Endothelial cell of umbilical vein (primary cell): Measurements from ENCODE around the gene TRPM3. TPM values are rescaled to one million over a fixed set of nuclear protein-coding genes. Genes with fewer than 3 reads are reported as not detected.

ENCODE experiments used
- BruUV-seq: library from RNA; stranded (reverse); fragments of 400-500 nt; replicated peaks from 2 replicates; lab custom pipeline; 2021; lab: Mats Ljungman, UMichigan
- CTCF ChIA-PET: fragments of 300-600, 350-600 bp; sonication (Branson Sonifier 250); formaldehyde crosslinking; loops from one replicate; lab custom pipeline; 2021; ENCODE audit warnings: antibody characterized with exemption, inconsistent platforms; lab: Charles Lee
- POLR2A ChIA-PET: fragments of 300-600, 350-600 bp; sonication (Branson Sonifier 250); formaldehyde crosslinking; loops from one replicate; lab custom pipeline; 2021; ENCODE audit warnings: antibody characterized with exemption, inconsistent platforms; lab: Charles Lee
- DNase-seq: peaks from one replicate; pipeline ENCODE4 v3.0.0-alpha.2; 2011; ENCODE audit warnings: low read depth, low spot score
- FAIRE-seq: peaks from 2 replicates; lab custom pipeline; 2011; peaks lifted over from hg19 to GRCh38; lab: Jason Lieb, UNC
- H2AFZ ChIP-seq: 2 replicates; pipeline ENCODE4 v1.6.0; 2012; ENCODE audit warnings: low read depth, low read length, control low read depth, inconsistent platforms
- H3K27ac ChIP-seq: 2 replicates; pipeline ENCODE4 v1.5.1; 2011; ENCODE audit warnings: low read depth, mild to moderate bottlenecking, control low read depth, low read length, moderate library complexity; ENCODE audit not compliant: insufficient read depth
- H3K27me3 ChIP-seq, 2 experiments: 2 replicates each; pipeline versions ENCODE4 v1.6.0 to v1.6.1; 2011; ENCODE audit warnings: low read length in 2 of 2, mixed read lengths in 1 of 2; ENCODE audit not compliant: control insufficient read depth in 2 of 2, insufficient read depth in 2 of 2
- H3K36me3 ChIP-seq, 2 experiments: 2 replicates in 1 of 2; 3 replicates in 1 of 2; pipeline ENCODE4 v1.5.1; 2011; ENCODE audit warnings: low read length in 2 of 2, mild to moderate bottlenecking in 1 of 2, moderate library complexity in 1 of 2; ENCODE audit not compliant: control insufficient read depth in 2 of 2, insufficient read depth in 2 of 2; ENCODE audit errors: extremely low read depth in 1 of 2
- H3K4me1 ChIP-seq: 3 replicates; pipeline ENCODE4 v1.5.1; 2011; ENCODE audit warnings: mild to moderate bottlenecking, low read length; ENCODE audit not compliant: control insufficient read depth, insufficient read depth; ENCODE audit errors: extremely low read depth
- H3K4me2 ChIP-seq: 2 replicates; pipeline ENCODE4 v1.6.1; 2011; ENCODE audit warnings: low read length, control low read depth, mixed read lengths; ENCODE audit not compliant: insufficient read depth
- H3K4me3 ChIP-seq, 3 experiments: fragments of 200-600 bp in 1 of 3; sonication (generic), shearing (Covaris generic) in 1 of 3; replicated peaks in 1 of 3; 2 replicates each; pipeline ENCODE4 v1.5.1; 2011 to 2016; ENCODE audit warnings: control low read depth in 3 of 3, low read length in 3 of 3, mild to moderate bottlenecking in 2 of 3, inconsistent platforms in 1 of 3, low read depth in 1 of 3, moderate library complexity in 1 of 3; ENCODE audit not compliant: insufficient read depth in 1 of 3
- H3K79me2 ChIP-seq: 2 replicates; pipeline ENCODE4 v1.6.0; 2012; ENCODE audit warnings: low read length, inconsistent platforms; ENCODE audit not compliant: control insufficient read depth, insufficient read depth
- H3K9ac ChIP-seq: replicated peaks from 2 replicates; pipeline ENCODE3; 2011; ENCODE audit warnings: low read length, control low read depth; ENCODE audit not compliant: insufficient read depth; ENCODE audit errors: extremely low read depth
- H3K9me1 ChIP-seq: replicated peaks from 3 replicates; pipeline ENCODE4 v1.6.0; 2011; ENCODE audit warnings: mild to moderate bottlenecking, low read length; ENCODE audit not compliant: control insufficient read depth, insufficient read depth; ENCODE audit errors: extremely low read depth
- H3K9me3 ChIP-seq: replicated peaks from 2 replicates; pipeline ENCODE4 v1.5.1; 2012; ENCODE audit warnings: low read length, inconsistent platforms; ENCODE audit not compliant: control insufficient read depth, insufficient read depth
- H4K20me1 ChIP-seq: replicated peaks from 2 replicates; pipeline ENCODE3; 2011; ENCODE audit warnings: mild to moderate bottlenecking, low read length; ENCODE audit not compliant: control insufficient read depth, insufficient read depth; ENCODE audit errors: extremely low read depth
- CTCF ChIP-seq, 2 donors: IDR thresholded peaks; 1 replicate in 1 of 2; 2 replicates in 1 of 2; pipeline ENCODE4 v1.5.1; 2011; ENCODE audit warnings: low read length in 2 of 2, mild to moderate bottlenecking in 2 of 2, moderate library complexity in 2 of 2, control low read depth in 1 of 2, inconsistent platforms in 1 of 2, low read depth in 1 of 2; ENCODE audit not compliant: insufficient read depth in 1 of 2; ENCODE audit errors: extremely low read depth in 1 of 2
- EZH2 ChIP-seq: IDR thresholded peaks from 2 replicates; pipeline ENCODE4 v1.6.1; 2012; ENCODE audit warnings: borderline replicate concordance, low read depth, mild to moderate bottlenecking, moderate library complexity, low read length, inconsistent platforms; ENCODE audit not compliant: severe bottlenecking
- FOS ChIP-seq: IDR thresholded peaks from 2 replicates; pipeline ENCODE4 v1.6.1; 2011; ENCODE audit warnings: mild to moderate bottlenecking, low read length, moderate library complexity, borderline replicate concordance; ENCODE audit not compliant: insufficient read depth
- GATA2 ChIP-seq: IDR thresholded peaks from 2 replicates; pipeline ENCODE4 v1.7.0; 2011; ENCODE audit warnings: low read depth, mild to moderate bottlenecking, moderate library complexity, mixed read lengths, low read length; ENCODE audit not compliant: insufficient read length, insufficient read depth
- JUN ChIP-seq: IDR thresholded peaks from 2 replicates; pipeline ENCODE4 v1.6.1; 2011; ENCODE audit warnings: borderline replicate concordance, low read depth; ENCODE audit not compliant: insufficient read length, insufficient read depth
- MAX ChIP-seq: IDR thresholded peaks from 2 replicates; pipeline ENCODE4 v1.6.1; 2011; ENCODE audit not compliant: insufficient read depth, insufficient read length
- MYC ChIP-seq: IDR thresholded peaks from one replicate; pipeline ENCODE4 v1.6.1; 2011; ENCODE audit warnings: mild to moderate bottlenecking, low read depth, low read length
- POLR2A ChIP-seq: IDR thresholded peaks from 2 replicates; pipeline ENCODE4 v1.6.1; 2012; ENCODE audit warnings: low read depth, mild to moderate bottlenecking, control low read depth, low read length
- POLR2AphosphoS5 ChIP-seq: IDR thresholded peaks from 2 replicates; pipeline ENCODE4 v1.6.1; 2012; ENCODE audit warnings: low read depth, mild to moderate bottlenecking, control low read depth, low read length, moderate library complexity; ENCODE audit not compliant: insufficient read depth
- dilution Hi-C: fragments of 300-500 bp; cut with MboI; formaldehyde crosslinking; loops from one replicate; pipeline ENCODE4 v1.15.0; 2019; ENCODE audit warnings: low sequenced_read_pairs; ENCODE audit not compliant: extremely low pct_ligation_motif_present
- intact Hi-C: fragments of 100-400 bp; cut with micrococcal nuclease; formaldehyde crosslinking; loops from one replicate; pipeline ENCODE4 v1.10.0; 2022
- polyA plus RNA-seq, 4 experiments: library from polyadenylated mRNA; depleted of rRNA in 3 of 4; stranded (reverse) in 3 of 4; unstranded in 1 of 4; fragments of >200 nt; gene quantifications; 2 replicates each; pipeline versions ENCODE4 v1.2.1 to v1.2.3, GENCODE V29; 2011 to 2012; ENCODE audit warnings: missing spikeins in 1 of 4
- total RNA-seq: library from RNA; stranded (reverse); gene quantifications from 2 replicates; pipeline ENCODE4 v1.2.3, GENCODE V29; 2021

TRPM3 gene
- total and polyA plus RNA-seq, 2 donors (not counting 3 experiments of a cell fraction or from before 2014, with no cell fraction given) = 0.17 to 0.33 TPM

DNA sequence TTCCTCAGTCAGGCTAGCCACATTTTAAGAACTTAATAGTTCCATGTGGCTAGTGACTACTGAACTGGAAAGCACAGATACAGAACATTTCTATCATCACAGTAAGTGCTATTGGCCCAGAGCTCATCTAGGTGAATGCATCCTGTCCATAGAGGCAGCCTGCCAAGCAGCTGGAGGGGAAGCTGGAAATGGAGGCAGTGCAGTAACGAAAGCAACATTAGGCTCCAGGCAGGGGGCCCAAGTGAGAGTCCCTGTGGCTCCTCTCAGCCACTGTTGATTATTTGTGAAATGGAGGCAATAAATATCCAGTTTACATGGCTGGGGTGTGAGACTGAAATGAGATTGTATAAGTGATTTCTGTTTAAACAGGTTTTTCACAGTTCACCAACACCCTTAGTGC is 479.8 kb downstream of the TRPM3 start:
- H3K4me3 ChIP-seq = no peak overlapping the region
- H2AFZ ChIP-seq = no peak overlapping the region
- DNase-seq (peak; percentile 9), FAIRE-seq (no peak)
- H3K27ac ChIP-seq = no peak overlapping the region
- H3K4me2 ChIP-seq = no peak overlapping the region
- H3K9me3 ChIP-seq = no peaks in the 10 kb centered on the region
- intact Hi-C loops = loop anchor here (2.0 to 5.0 kb wide), 4 partner anchors 196 to 1383 kb away; no protein-coding TSS in a partner anchor
- ChIA-PET POLR2A (no interaction called here), CTCF (interaction anchor here (1.1 to 10.6 kb wide), 8 partner anchors 10 to 608 kb away, joined by 3 to 420 read pairs (median 6); no protein-coding TSS in a partner anchor)
- H4K20me1 ChIP-seq = no peaks in the 10 kb centered on the region
- no peaks in the 10 kb centered on the region for H3K36me3 ChIP-seq
- no peaks in the 10 kb centered on the region for H3K9me1 ChIP-seq
- TF ChIP-seq JUN (no peak), MAX (no peak), CTCF (IDR thresholded peaks at IDR 0.05; ENCODE audit: extremely low read depth in 1 of 2, insufficient read depth in 1 of 2, low read depth in 1 of 2, low read length in 2 of 2) (no peak), MYC (no peak), POLR2A (no peak), EZH2 (no peak), FOS (no peak), POLR2AphosphoS5 (no peak), GATA2 (no peak)
- BruUV-seq = no TSS peak
- dilution Hi-C loops = no loop called here
- no peak overlapping the region for H3K9ac ChIP-seq
- peaks cover 5% of the 10 kb centered on the region for H3K4me1 ChIP-seq
- peaks cover 0 to 2% of the 10 kb centered on the region in 2 experiments for H3K27me3 ChIP-seq
- H3K79me2 ChIP-seq = no peaks in the 10 kb centered on the region
